Endodermal cell (in vitro differentiated cells): ENCODE data around the gene TMEM243. TPM values are rescaled to one million over a fixed set of nuclear protein-coding genes. Genes with fewer than 3 reads are reported as not detected.

ENCODE experiments used
- DNase-seq: peaks from one replicate; pipeline ENCODE4 v3.0.0-alpha.2; 2017
- H3K27ac ChIP-seq: 2 replicates; pipeline ENCODE4 v1.5.1; 2013; ENCODE audit warnings: mild to moderate bottlenecking, low read depth, low read length, moderate library complexity
- H3K27me3 ChIP-seq: 2 replicates; pipeline ENCODE4 v1.6.1; 2013; ENCODE audit warnings: mild to moderate bottlenecking, low read length, moderate library complexity; ENCODE audit not compliant: insufficient read depth, control insufficient read depth, poor library complexity, severe bottlenecking
- H3K36me3 ChIP-seq: 2 replicates; pipeline ENCODE4 v1.7.0; 2013; ENCODE audit warnings: mild to moderate bottlenecking, low read length, moderate library complexity; ENCODE audit not compliant: control insufficient read depth, insufficient read depth
- H3K4me1 ChIP-seq: one replicate; pipeline ENCODE4 v1.7.0; 2013; ENCODE audit warnings: low read length; ENCODE audit not compliant: control insufficient read depth, insufficient read depth
- H3K4me3 ChIP-seq: 2 replicates; pipeline ENCODE4 v1.5.1; 2013; ENCODE audit warnings: mild to moderate bottlenecking, low read length, moderate library complexity
- H3K9ac ChIP-seq: 2 replicates; pipeline ENCODE4 v1.6.1; 2013; ENCODE audit warnings: mild to moderate bottlenecking, low read length, moderate library complexity; ENCODE audit not compliant: poor library complexity, severe bottlenecking; ENCODE audit errors: extremely low read depth
- H3K9me3 ChIP-seq: 2 replicates; pipeline ENCODE4 v1.6.1; 2013; ENCODE audit warnings: mild to moderate bottlenecking, low read length, moderate library complexity; ENCODE audit not compliant: control insufficient read depth
- H3K27ac Mint-ChIP-seq: 2 replicates; pipeline ENCODE4 v1.8.0; 2020; ENCODE audit warnings: mixed read lengths
- H3K27me3 Mint-ChIP-seq: 2 replicates; pipeline ENCODE4 v1.8.0; 2021; ENCODE audit warnings: mild to moderate bottlenecking, mixed read lengths; ENCODE audit not compliant: insufficient read depth
- H3K36me3 Mint-ChIP-seq: 2 replicates; pipeline ENCODE4 v1.8.0; 2020; ENCODE audit warnings: low read depth, mixed read lengths
- H3K4me1 Mint-ChIP-seq: 2 replicates; pipeline ENCODE4 v1.8.0; 2020; ENCODE audit warnings: mixed read lengths
- H3K4me3 Mint-ChIP-seq: 2 replicates; pipeline ENCODE4 v1.8.0; 2020; ENCODE audit warnings: mild to moderate bottlenecking, moderate library complexity, mixed read lengths
- H3K9me3 Mint-ChIP-seq: 2 replicates; pipeline ENCODE4 v1.8.0; 2020; ENCODE audit warnings: mild to moderate bottlenecking, mixed read lengths
- WGBS, 2 experiments: methylation state at CpG; one replicate each; pipeline versions ENCODE4 v1.1.5 to v1.1.7; 2013; ENCODE audit warnings: missing lambda C conversion rate in 2 of 2, mixed read lengths in 1 of 2; ENCODE audit not compliant: insufficient coverage in 1 of 2, insufficient read length in 1 of 2; 5-methylcytosine and 5-hydroxymethylcytosine counted together
- total RNA-seq, 2 donors: library from RNA; stranded (reverse); fragmentation: NEBNext Ultra II Directional in 1 of 2; extraction: Animal tissue kit (Norgen Biotek cat#: 25700) in 1 of 2; gene quantifications; 2 replicates in 1 of 2; 3 replicates in 1 of 2; pipeline ENCODE4 v1.2.1, GENCODE V29; 2021
- TF ChIP-seq, protein P1 (sequence below): fragments of 200-600 bp; sonication (generic); conservative IDR thresholded peaks from 2 replicates; pipeline ENCODE4 v1.5.0; 2021; ENCODE audit warnings: antibody characterized with exemption, mild to moderate bottlenecking

Gene TMEM243
- total RNA-seq, 2 donors from 2014 or later, result 21.7 to 22.3 TPM

DNA sequence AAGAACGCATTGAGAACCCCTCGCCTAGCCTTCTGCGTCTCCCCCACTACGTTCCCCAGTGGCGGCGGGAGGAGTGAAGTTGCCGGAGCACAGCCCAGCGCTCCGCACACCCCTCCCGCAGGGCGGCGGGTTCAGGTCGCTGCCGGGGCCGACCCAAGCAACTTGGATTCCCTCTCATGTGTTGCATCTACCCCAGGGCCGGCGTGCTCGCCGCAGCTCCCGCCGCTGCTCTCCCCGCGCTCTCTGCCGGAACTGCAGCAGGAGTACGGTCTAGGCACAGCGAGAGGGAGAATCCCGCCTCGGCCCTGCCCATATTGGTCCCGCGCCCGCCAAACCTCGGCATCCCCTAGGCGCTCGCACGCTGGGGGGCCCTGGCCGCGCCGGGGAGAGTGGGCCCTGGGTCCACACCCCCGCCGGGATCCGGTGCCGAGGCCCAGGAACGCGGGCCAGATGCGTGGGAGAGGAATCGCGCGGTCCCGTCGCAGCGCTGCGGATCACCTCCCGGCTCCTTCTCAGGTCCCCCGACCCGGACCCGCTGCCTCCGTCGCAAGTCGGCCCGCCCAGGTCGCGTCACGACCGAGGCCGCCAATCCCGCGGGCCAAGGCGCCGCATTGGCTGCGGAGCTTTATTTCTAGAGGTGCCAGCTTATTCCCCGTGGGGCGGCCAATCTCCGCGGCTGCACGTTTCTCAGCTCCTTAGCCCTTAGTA lies 648 bp upstream of the TMEM243 start:
- 0 to 1% methylated on average over 17 to 75 of the region's 75 CpGs for WGBS, 2 experiments
- Mint-ChIP-seq H3K27me3 (peaks cover under 1% of the 10 kb centered on the region), H3K36me3 (peaks cover 12% of the 10 kb centered on the region), H3K9me3 (no peaks in the 10 kb centered on the region), H3K4me1 (peaks cover 14% of the 10 kb centered on the region), H3K27ac (peak overlapping the region; percentile 91), H3K4me3 (peak overlapping the region; percentile 90)
- peak; percentile 94 for DNase-seq
- Histone ChIP-seq H3K4me1 (no peaks in the 10 kb centered on the region), H3K27ac (no peak overlapping the region), H3K9me3 (no peaks in the 10 kb centered on the region), H3K36me3 (peaks cover 7% of the 10 kb centered on the region), H3K4me3 (peak overlapping the region; percentile 87), H3K9ac (peak overlapping the region; percentile 80), H3K27me3 (peaks cover 48% of the 10 kb centered on the region)
- TF ChIP-seq, protein P1, sequence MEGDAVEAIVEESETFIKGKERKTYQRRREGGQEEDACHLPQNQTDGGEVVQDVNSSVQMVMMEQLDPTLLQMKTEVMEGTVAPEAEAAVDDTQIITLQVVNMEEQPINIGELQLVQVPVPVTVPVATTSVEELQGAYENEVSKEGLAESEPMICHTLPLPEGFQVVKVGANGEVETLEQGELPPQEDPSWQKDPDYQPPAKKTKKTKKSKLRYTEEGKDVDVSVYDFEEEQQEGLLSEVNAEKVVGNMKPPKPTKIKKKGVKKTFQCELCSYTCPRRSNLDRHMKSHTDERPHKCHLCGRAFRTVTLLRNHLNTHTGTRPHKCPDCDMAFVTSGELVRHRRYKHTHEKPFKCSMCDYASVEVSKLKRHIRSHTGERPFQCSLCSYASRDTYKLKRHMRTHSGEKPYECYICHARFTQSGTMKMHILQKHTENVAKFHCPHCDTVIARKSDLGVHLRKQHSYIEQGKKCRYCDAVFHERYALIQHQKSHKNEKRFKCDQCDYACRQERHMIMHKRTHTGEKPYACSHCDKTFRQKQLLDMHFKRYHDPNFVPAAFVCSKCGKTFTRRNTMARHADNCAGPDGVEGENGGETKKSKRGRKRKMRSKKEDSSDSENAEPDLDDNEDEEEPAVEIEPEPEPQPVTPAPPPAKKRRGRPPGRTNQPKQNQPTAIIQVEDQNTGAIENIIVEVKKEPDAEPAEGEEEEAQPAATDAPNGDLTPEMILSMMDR, result no peak

DNA sequence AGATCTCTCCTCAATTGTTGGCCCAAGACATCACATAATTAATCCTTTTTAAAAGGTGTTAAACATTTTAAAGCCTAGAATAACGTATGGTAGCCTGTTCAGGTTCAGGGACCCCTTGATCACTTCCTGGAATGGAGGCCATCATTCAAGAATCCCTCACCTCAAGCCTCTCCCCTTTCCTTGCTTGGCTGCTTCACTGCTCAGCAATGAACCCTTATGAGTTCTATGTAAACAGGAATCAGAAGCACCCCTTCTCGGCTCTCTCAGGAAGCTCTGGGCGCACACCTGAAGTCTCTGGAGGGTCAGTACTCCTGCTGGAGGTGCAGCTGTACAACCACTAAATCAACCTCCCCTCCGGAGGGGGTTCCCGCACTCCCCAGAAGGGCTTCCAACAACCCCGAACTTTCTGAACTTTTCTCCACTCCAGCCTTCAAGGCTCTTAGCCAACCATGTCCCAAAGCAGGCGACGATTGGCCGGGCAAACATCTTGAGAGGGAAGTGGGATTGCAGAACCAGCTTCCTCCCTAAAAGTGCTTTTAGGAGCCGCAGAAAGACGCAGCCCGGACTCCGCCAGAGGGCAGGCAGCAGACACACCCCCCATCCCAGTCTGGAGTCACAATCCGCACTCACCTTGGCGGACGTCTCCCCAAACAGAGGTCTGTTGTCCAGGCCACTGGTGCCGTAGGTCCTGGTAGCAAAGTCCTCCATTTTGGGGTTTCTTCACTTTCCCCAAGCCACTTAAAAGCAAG lies 562 bp downstream of the TMEM243 start:
- Histone ChIP-seq H3K9ac (peak overlapping the region; percentile 80), H3K27ac (no peak overlapping the region), H3K4me3 (peak overlapping the region; percentile 87), H3K27me3 (peaks cover 35% of the 10 kb centered on the region), H3K9me3 (no peaks in the 10 kb centered on the region), H3K36me3 (peaks cover 7% of the 10 kb centered on the region), H3K4me1 (no peaks in the 10 kb centered on the region)
- peak overlapping the region; percentile 90 for H3K4me3 Mint-ChIP-seq
- peaks cover 14% of the 10 kb centered on the region for H3K36me3 Mint-ChIP-seq
- WGBS, 2 experiments, result 8 to 13% methylated on average over 7 to 17 of the region's 17 CpGs
- no peaks in the 10 kb centered on the region for H3K9me3 Mint-ChIP-seq
- peak; percentile 89 for DNase-seq
- TF ChIP-seq, protein P1, result peak; percentile 25
- peak overlapping the region; percentile 82 for H3K27ac Mint-ChIP-seq
- peaks cover 20% of the 10 kb centered on the region for H3K4me1 Mint-ChIP-seq
- H3K27me3 Mint-ChIP-seq, result no peaks in the 10 kb centered on the region

DNA sequence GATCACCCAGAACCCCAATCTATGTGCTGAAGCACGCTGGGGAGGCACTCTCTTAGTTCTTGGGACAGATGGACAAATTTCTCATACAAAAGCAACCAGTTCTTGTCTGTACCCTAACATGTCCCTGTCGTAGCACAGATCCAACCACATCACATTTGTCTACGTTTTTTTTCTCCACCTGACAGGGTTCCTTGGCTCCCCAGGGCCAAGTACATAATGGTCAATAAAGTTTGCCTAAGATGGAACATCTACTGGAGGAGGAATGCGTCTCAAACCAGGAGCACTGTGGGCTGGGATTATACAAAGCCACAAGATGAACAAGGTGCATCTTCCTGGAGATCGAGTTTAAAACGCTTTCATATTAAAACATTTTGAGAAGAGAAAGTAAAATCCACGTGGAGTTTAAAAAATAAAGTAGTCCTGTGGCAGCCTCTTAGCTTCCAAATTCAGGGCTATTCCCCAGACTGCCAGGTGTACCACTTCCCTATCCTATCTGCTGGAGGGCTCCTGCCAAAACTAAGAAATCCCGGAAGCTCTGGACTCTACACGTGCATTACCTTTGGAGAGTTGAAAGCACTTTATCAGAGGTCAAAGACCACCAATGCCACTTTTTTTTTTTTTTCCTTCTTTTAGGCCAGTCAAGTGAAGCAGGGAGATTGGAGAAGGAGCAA lies 1.4 kb downstream of the TMEM243 start:
- H3K4me1 Mint-ChIP-seq, result peaks cover 25% of the 10 kb centered on the region
- peak overlapping the region; percentile 87 for H3K4me3 ChIP-seq
- no peak overlapping the region for H3K27ac ChIP-seq
- H3K4me3 Mint-ChIP-seq, result peak overlapping the region; percentile 90
- H3K9ac ChIP-seq, result no peak overlapping the region
- peaks cover 7% of the 10 kb centered on the region for H3K36me3 ChIP-seq
- H3K9me3 Mint-ChIP-seq, result no peaks in the 10 kb centered on the region
- 93 to 94% methylated on average over 8 to 9 of the region's 9 CpGs for WGBS, 2 experiments
- H3K27me3 ChIP-seq, result peaks cover 27% of the 10 kb centered on the region
- DNase-seq, result no peak
- TF ChIP-seq, protein P1, result no peak
- H3K36me3 Mint-ChIP-seq, result peaks cover 14% of the 10 kb centered on the region
- no peaks in the 10 kb centered on the region for H3K4me1 ChIP-seq
- no peak overlapping the region for H3K27ac Mint-ChIP-seq
- H3K27me3 Mint-ChIP-seq, result no peaks in the 10 kb centered on the region
- H3K9me3 ChIP-seq, result no peaks in the 10 kb centered on the region
